Ecto neural progenitor cell (in vitro differentiated cells): ENCODE data around the gene CNOT8.
A peak's percentile ranks its signal among the peaks of the same experiment; 100 is the strongest.
"Not testable (repeated sequence)": the region's sequence is repeated elsewhere in the genome, so short reads cannot be mapped to it uniquely, and the experiment has no call there.

ENCODE experiments used
- DNase-seq: peaks from one replicate; pipeline ENCODE4 v3.0.0-alpha.2; 2018; ENCODE audit warnings: low spot score

Gene CNOT8

DNA sequence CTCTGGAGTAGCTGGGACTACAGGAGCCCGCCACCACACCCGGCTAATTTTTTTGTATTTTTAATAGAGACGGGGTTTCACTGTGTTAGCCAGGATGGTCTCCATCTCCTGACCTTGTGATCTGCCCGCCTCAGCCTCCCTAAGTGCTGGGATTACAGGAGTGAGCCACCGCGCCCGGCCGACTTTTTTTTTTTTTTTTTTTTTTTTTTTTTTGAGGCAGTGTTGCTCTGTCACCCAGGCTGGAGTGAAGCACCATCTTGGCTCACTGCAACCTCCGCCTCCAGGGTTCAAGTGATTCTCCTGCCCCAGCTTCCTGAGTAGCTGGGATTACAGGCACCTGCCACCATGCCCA, 22.8 kb upstream of the CNOT8 start:
- not testable (repeated sequence) for DNase-seq

DNA sequence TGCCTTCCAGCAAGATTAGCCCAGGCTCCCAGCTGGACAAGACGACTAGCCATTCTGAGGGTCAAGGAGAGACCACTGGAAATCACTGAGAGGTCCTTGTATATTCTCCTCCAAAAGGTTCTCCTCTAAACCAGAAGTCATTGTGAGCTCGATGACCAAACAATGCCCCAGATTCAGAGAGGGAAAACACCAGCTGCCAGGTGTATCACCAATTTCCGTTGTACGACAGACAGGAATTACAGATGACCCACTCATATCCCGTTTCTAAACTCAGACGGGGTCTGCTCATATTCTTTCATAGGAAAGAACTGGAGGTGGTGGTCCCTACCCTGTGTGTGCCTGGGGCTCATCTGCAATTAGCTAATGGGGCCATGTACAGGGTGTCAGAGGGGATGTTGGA, 22.2 kb upstream of the CNOT8 start:
- DNase-seq, result no peak

GRCh38 chr5:154837009-154837901, 21.2 kb upstream of the CNOT8 start:
- DNase-seq, result no peak

- DNase-seq, result no peak
Observed at GRCh38 chr5:154840435-154841272, 17.8 kb upstream of the CNOT8 start.

- no peak for DNase-seq
Observed at GRCh38 chr5:154841273-154841661, 17.2 kb upstream of the CNOT8 start.

DNA sequence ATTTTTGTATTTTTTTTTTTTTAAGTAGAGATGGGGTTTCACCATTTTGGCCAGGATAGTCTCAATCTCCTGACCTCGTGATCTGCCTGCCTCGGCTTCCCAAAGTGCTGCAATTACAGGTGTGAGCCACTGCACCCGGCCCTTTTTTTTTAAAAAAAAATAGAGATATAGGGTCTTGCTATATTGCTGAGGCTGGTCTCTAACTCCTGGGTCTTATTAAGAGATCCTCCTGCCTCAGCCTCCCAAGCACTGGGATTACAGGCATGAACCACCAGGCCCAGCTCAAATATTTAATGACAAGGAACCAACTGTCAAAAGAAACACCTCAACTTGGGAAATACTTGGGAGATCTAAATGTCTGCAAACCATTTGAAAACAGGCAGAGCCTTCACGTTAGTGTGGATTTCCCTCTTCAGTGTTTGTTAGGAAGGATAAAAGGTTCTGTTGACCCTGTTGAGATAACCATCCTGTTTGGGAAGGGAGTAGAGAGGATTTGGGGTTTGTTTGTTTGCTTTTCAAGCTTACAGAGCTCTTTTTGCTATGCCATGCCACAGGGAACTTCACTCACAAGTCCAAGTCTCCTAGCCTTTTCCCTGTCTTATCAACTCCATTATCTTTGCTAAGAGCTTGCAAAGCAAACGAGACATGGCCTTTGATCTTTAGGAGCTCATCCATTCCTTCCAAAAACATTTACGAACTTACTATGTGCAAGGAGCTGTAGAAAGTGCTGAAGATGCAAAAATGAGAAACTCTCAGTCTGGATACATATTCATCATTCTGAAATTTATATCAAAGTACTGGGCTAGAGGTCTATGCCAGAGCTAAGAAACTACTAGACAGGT, 15.5 kb upstream of the CNOT8 start:
- no peak for DNase-seq

GRCh38 chr5:154844809-154845208, 13.6 kb upstream of the CNOT8 start:
- no peak for DNase-seq

DNA sequence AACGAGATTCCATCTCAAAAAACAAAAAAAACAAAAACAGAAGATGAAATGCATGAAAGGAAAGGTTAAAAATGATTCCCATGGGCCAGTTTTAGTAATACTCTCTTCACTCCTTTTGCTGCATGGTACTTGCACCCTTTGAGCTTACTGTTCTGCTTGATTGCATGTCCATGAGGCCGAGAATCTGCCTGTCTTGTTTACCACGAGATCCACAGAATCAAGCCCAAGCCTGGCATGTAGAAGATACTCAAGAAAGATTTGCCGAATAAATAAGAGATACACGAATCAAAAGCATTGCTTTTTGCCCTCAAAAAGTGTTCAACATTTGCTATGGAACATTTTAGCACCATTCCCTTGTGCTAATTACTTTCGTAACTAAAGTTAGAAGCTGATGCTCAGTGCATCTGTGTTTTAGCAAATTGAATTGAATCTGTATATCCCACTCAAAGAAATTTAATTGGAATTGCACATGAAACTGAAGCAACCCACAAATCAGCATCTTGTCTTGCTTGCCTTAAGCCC, 9.1 kb upstream of the CNOT8 start:
- DNase-seq, result no peak

GRCh38 chr5:154849791-154850201, 8.6 kb upstream of the CNOT8 start:
- no peak for DNase-seq

DNA sequence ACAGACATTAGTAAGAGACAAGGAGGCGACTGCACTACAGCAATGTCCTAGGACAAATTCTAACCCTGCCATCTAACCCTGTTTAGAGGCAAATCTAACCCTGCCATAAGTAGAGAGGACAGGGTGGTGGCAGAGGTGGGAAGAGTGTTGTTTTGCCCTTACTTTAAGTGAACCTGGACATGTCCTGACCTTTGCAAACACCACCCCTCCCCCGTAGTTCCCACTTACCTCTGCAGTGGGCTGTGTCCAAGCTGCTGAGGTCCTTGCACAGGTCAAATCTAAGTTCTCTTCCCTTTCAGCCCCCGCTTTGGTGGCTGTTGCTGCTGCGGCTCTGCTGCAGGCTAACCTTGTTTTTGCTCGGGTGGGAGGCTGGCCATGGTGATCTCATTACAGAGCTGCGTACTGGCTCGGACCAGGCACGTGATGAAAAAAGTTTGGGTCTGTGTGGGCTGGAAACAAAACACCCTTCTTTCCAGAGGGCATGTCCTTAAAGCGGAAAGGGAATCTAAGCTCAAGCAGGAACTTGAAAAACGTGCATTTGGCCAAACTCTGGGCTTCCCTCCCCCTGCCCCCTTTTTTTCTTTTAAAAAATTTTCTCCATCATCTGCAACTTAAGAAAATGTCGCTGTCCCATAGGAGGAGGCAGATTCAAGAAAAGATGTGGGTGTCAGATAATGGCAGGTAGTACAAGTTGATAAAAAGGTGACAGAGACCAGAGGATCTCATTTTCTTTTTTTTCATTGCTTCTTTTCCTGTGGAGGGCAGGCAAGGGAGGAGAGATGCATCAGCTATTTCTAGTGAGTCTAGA, 8.0 kb upstream of the CNOT8 start, which contains the start of gene FAXDC2:
Gene FAXDC2, minus strand, starts transcription at position 349 of the 808 bp plus-strand sequence. CDS start 12,425 bp downstream, outside the sequence.
- peak; percentile 80 for DNase-seq

DNA sequence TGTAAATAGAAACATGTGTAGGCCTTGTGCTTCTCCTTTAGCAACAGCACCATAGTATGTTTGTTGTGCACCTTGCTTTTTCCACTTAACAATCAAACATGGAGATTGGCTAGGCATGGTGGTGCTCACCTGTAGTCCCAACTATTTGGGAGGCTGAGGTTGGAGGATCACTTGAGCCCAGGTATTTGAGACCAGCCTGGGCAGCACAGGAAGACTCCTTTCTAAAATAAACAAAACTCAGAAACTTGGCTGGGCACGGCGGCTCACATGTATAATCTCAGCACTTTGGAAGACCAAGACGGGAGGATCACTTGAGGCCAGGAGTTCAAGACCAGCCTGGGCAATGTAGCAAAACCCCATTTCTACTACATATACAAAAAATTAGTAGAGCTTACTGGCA, 7.1 kb upstream of the CNOT8 start:
- DNase-seq, result no peak

GRCh38 chr5:154857530-154858296, 714 bp upstream of the CNOT8 start:
- peak; percentile 96 for DNase-seq

- no peak for DNase-seq
Observed at GRCh38 chr5:154858972-154859871, 795 bp downstream of the CNOT8 start.

- no peak for DNase-seq
Observed at GRCh38 chr5:154860123-154860522, 1.7 kb downstream of the CNOT8 start.

DNA sequence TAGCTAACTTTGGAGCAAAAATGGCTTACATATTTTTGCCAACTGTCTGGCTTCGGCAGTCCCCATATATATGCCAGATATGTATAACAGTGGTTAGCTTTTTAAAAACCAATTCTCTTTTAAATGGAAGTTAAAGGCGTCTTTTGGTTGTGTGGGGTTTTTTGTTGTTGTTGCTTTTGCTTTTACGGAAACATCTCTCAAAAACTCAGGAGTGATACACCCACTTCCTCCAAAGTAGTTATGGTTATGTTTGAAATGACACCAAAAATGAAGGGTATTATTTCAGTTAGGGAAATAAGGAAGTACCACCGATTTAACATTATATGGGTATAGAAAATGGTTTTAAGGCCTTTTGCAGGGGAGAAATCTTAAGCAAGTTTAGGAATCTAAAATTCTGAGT, 2.3 kb downstream of the CNOT8 start:
- DNase-seq, result no peak

DNA sequence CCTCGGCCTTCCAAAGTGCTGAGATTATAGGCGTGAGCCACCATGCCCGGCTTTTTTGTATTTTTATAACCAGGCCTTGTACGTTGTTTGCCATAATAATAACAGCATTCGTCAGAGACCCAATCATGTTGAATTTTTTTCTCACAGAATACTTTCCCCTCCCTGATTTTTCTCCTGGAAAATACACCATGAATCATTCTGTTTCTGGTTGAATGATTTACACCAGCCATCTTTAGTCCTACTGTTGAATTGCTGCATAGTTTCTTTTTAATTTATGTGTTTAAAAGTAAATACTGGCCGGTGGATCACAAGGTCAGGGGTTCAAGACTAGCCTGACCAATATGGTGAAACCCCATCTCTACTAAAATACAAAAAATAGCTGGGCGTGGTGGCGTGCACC, 3.5 kb downstream of the CNOT8 start:
- no peak for DNase-seq

DNA sequence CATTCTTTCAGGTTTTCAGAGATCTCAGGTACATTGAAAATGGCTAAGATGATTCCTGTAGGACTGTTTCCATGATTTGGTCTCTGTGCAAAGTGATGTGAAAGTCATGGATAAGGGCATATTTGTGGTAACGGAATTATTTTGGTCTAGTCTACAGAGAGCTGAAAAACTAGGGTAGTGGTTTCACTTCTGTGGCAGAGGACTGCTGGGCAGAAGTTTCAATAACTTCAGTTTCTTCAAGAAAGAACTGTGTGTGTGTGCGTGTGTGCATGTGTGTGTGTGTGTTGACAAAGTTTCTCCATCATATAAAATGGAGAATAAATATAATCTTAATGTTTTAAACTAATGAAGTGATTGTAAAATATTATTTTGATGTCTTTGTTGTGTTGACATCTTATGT, 4.3 kb downstream of the CNOT8 start:
- DNase-seq, result no peak

- no peak for DNase-seq
Observed at GRCh38 chr5:154863291-154864080, 5.1 kb downstream of the CNOT8 start.
